Heart right ventricle (tissue), 16 donors: ENCODE results near the gene AGBL2. TPM values are rescaled to one million over a fixed set of nuclear protein-coding genes. Genes with fewer than 3 reads are reported as not detected.
"Not testable (repeated sequence)": the region's sequence is repeated elsewhere in the genome, so short reads cannot be mapped to it uniquely, and the experiment has no call there.

ENCODE experiments used
- ATAC-seq, 8 donors: fragments of 200-7000 bp; cut with Tn5 transposase; one replicate each; pipeline ENCODE4 v1.9.1; 2020; ENCODE audit warnings: mild to moderate bottlenecking in 8 of 8, moderate library complexity in 8 of 8, moderate number of reproducible peaks in 1 of 8
- DNase-seq, 2 donors: peaks; one replicate each; pipeline ENCODE4 v3.0.0-alpha.2; 2020
- H3K27ac ChIP-seq, 10 donors: fragments of 200-600 bp; sonication (generic) in 2 of 10; one replicate each; pipeline versions ENCODE4 v1.5.0 to v1.8.0; 2020 to 2022; ENCODE audit warnings: mild to moderate bottlenecking in 3 of 10
- H3K27me3 ChIP-seq, 7 donors: fragments of 200-600 bp; one replicate each; pipeline ENCODE4 v1.8.0; 2021 to 2022; ENCODE audit warnings: mild to moderate bottlenecking in 2 of 7
- H3K36me3 ChIP-seq, 9 donors: fragments of 200-600 bp; sonication (generic) in 1 of 9; one replicate each; pipeline versions ENCODE4 v1.5.0 to v1.8.0; 2020 to 2022; ENCODE audit warnings: mild to moderate bottlenecking in 2 of 9
- H3K4me1 ChIP-seq, 9 donors: fragments of 200-600 bp; sonication (generic) in 1 of 9; one replicate each; pipeline versions ENCODE4 v1.5.0 to v1.8.0; 2020 to 2022; ENCODE audit warnings: mild to moderate bottlenecking in 4 of 9
- H3K4me3 ChIP-seq, 10 donors: fragments of 200-600 bp; sonication (generic) in 2 of 10; one replicate each; pipeline versions ENCODE4 v1.5.0 to v1.8.0; 2020 to 2022; ENCODE audit warnings: mild to moderate bottlenecking in 7 of 10, moderate library complexity in 2 of 10
- H3K9me3 ChIP-seq, 11 donors: fragments of 200-600 bp in 10 of 11; sonication (generic) in 2 of 11; one replicate each; pipeline versions ENCODE4 v1.5.0 to v1.8.0; 2013 to 2022; ENCODE audit warnings: mild to moderate bottlenecking in 2 of 11, control low read depth in 1 of 11, moderate library complexity in 1 of 11
- WGBS, 2 donors: extraction: QIAGEN DNeasy Blood & Tissue Kit; methylation state at CpG; one replicate each; pipeline ENCODE4 v1.1.7; 2013; ENCODE audit warnings: inconsistent platforms in 1 of 2; 5-methylcytosine and 5-hydroxymethylcytosine counted together
- intact Hi-C, 10 donors: fragments of 100-400 bp; cut with DNase I; formaldehyde crosslinking; loops; one replicate each; pipeline versions ENCODE4 v1.11.1 to v1.14.2; 2022
- polyA plus RNA-seq, 2 donors: library from polyadenylated mRNA; stranded (reverse); fragments of 200-250 nt; gene quantifications; one replicate each; pipeline ENCODE4 v1.2.3, GENCODE V29; 2013
- total RNA-seq, 10 donors: library from RNA; stranded (reverse); fragmentation: NEBNext Ultra II Directional in 3 of 10; extraction: Animal tissue kit (Norgen Biotek cat#: 25700) in 3 of 10; gene quantifications; one replicate each; pipeline versions ENCODE4 v1.2.1 to v1.2.4, GENCODE V29; 2021 to 2023
- TF ChIP-seq, protein P1 (sequence below), 9 donors: fragments of 200-600 bp; sonication (generic) in 2 of 9; IDR thresholded peaks; one replicate each; pipeline versions ENCODE4 v1.5.0 to v1.8.0; 2021 to 2022; ENCODE audit warnings: antibody characterized with exemption in 9 of 9, mild to moderate bottlenecking in 5 of 9, moderate library complexity in 1 of 9
- donor health status: Arrhythmogenic right ventricular cardiomyopathy.
- donor health status: ischemic (EF 13 %, LVEDD 7.1; RV severe dilation, severe dysfunction).
- donor health status: healthy with polysubstance abuse.
- donor health status: DM: no; HTN: yes; CAD: no.
- donor health status: DM: no; HTN: no; CAD: no.
- donor health status: ischemic (EF 25% LVEDD 6.9; RV normal size, moderate dysfunction).
- donor health status: ischemic (EF 25% LVEDD 5.7; RV mildly dilated, moderate dysfunction).
- donor health status: healthy.
- donor health status: DM: yes; HTN: yes; CAD: no.
- donor health status: Ischemic cardiomyopathy.
- donor health status: ischemic (EF 35%, LVEDD 5.7; RV mildly dilated, moderate dysfunction).
- donor health status: nonischemic (EF 11% LVEDD 7.7; RV severe dilation, severe dysfunction).
- donor health status: DM: yes; HTN: yes; CAD: no.
- donor health status: PGD.
- donor health status: ischemic (EF 29% LVEDD 5.4; RV normal size, mild dysfunction).
- donor health status: nonischemic (EF 23%, LVEDD 6.1; RV moderate dilation, normal function).

AGBL2 gene
- total and polyA plus RNA-seq, 12 donors = 0.04 to 1.5 (median 0.44) TPM; not detected in 5

- Histone ChIP-seq H3K4me3 (no peak overlapping the region), H3K9me3 (no peaks in the 10 kb centered on the region), H3K4me1 (no peaks in the 10 kb centered on the region), H3K36me3 (no peaks in the 10 kb centered on the region), H3K27ac (no peak overlapping the region), H3K27me3 (no peaks in the 10 kb centered on the region)
- ATAC-seq (no peak), DNase-seq (no peak)
- 53 to 70% methylated on average over 1 of the region's 1 CpG for WGBS, 2 donors
- intact Hi-C loops = no loop called here
- TF ChIP-seq, protein P1, sequence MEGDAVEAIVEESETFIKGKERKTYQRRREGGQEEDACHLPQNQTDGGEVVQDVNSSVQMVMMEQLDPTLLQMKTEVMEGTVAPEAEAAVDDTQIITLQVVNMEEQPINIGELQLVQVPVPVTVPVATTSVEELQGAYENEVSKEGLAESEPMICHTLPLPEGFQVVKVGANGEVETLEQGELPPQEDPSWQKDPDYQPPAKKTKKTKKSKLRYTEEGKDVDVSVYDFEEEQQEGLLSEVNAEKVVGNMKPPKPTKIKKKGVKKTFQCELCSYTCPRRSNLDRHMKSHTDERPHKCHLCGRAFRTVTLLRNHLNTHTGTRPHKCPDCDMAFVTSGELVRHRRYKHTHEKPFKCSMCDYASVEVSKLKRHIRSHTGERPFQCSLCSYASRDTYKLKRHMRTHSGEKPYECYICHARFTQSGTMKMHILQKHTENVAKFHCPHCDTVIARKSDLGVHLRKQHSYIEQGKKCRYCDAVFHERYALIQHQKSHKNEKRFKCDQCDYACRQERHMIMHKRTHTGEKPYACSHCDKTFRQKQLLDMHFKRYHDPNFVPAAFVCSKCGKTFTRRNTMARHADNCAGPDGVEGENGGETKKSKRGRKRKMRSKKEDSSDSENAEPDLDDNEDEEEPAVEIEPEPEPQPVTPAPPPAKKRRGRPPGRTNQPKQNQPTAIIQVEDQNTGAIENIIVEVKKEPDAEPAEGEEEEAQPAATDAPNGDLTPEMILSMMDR (IDR thresholded peaks at IDR 0.05) = no peak
Observed at GRCh38 chr11:47705721-47706120, 9.4 kb downstream of the AGBL2 start.

- WGBS, 2 donors = 32 to 35% methylated on average over 2 of the region's 2 CpGs
- no peaks in the 10 kb centered on the region for H3K36me3 ChIP-seq
- H3K27me3 ChIP-seq = no peaks in the 10 kb centered on the region
- ATAC-seq = no peak
- no peaks in the 10 kb centered on the region for H3K9me3 ChIP-seq
- no peak overlapping the region for H3K27ac ChIP-seq
- TF ChIP-seq, protein P1 (IDR thresholded peaks at IDR 0.05) = no peak
- intact Hi-C loops = no loop called here
- no peak overlapping the region for H3K4me3 ChIP-seq
- no peaks in the 10 kb centered on the region for H3K4me1 ChIP-seq
- DNase-seq = no peak
Observed at GRCh38 chr11:47691979-47692378, 23.2 kb downstream of the AGBL2 start.

DNA sequence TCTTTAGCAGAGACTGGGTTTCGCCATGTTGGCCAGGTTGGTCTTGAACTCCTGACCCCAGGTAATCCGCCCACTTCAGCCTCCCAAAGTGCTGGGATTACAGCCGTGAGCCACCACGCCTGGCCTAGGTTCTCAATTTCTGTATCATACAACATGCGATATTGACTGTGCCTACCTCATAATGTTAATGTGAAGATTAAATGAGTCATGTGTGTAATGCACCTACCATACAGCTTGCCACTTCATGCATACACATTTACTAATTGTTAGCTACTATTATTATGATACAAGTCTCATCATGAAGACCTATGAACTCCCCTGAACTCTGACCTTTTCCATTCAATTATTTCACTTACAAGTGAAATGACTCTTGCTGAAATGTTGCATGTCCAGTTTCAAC, 25.7 kb downstream of the AGBL2 start:
- Histone ChIP-seq H3K36me3 (no peaks in the 10 kb centered on the region), H3K27ac (no peak overlapping the region), H3K9me3 (no peaks in the 10 kb centered on the region), H3K4me3 (no peak overlapping the region), H3K4me1 (no peaks in the 10 kb centered on the region), H3K27me3 (no peaks in the 10 kb centered on the region)
- TF ChIP-seq, protein P1 (IDR thresholded peaks at IDR 0.05) = no peak
- no peak for ATAC-seq
- no peak for DNase-seq
- 92 to 94% methylated on average over 5 of the region's 5 CpGs for WGBS, 2 donors
- intact Hi-C loops = no loop called here

- H3K9me3 ChIP-seq = no peaks in the 10 kb centered on the region
- DNase-seq = no peak
- intact Hi-C loops = no loop called here
- ATAC-seq = no peak
- no peaks in the 10 kb centered on the region for H3K4me1 ChIP-seq
- H3K27ac ChIP-seq = no peak overlapping the region
- TF ChIP-seq, protein P1 (IDR thresholded peaks at IDR 0.05) = no peak
- no peaks in the 10 kb centered on the region for H3K36me3 ChIP-seq
- H3K4me3 ChIP-seq = no peak overlapping the region
- WGBS, 2 donors = 90 to 94% methylated on average over 2 of the region's 2 CpGs
- H3K27me3 ChIP-seq = no peaks in the 10 kb centered on the region
Observed at GRCh38 chr11:47688991-47689390, 26.2 kb downstream of the AGBL2 start.

DNA sequence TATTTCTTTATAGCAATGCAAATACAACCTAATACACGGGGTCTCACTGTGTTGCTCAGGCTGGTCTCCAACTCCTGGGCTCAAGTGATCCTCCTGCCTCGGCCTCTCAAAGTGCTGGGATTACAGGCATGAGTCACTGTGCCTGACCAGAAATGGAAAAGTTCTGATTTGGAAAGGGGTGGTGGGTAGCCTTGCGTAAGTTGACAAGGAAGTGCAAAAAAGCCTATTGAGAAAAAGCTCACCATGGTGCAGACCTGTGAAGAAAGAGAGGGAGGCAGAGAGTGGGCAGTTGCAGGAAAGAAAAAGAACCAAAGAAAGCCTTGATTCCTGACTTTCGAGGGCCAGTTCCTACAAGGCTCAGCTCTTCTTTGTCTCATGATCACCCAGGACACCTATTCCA, 27.1 kb downstream of the AGBL2 start:
- Histone ChIP-seq H3K9me3 (no peaks in the 10 kb centered on the region), H3K27ac (no peak overlapping the region), H3K4me1 (no peaks in the 10 kb centered on the region), H3K4me3 (no peak overlapping the region), H3K27me3 (no peaks in the 10 kb centered on the region), H3K36me3 (no peaks in the 10 kb centered on the region)
- intact Hi-C loops = no loop called here
- ATAC-seq (no peak), DNase-seq (no peak)
- 94 to 95% methylated on average over 4 of the region's 4 CpGs for WGBS, 2 donors
- TF ChIP-seq, protein P1 (IDR thresholded peaks at IDR 0.05) = no peak

GRCh38 chr11:47686704-47687103, 28.5 kb downstream of the AGBL2 start:
- H3K4me1 ChIP-seq, H3K27ac ChIP-seq, H3K36me3 ChIP-seq, ATAC-seq, DNase-seq, H3K4me3 ChIP-seq, H3K27me3 ChIP-seq, intact Hi-C loops, H3K9me3 ChIP-seq: not testable (repeated sequence)
- WGBS, 2 donors = 95% methylated on average over 3 of the region's 3 CpGs
